ENCODE measurements around the gene LDLRAD4.

The LDLRAD4 gene

GRCh38 chr18:13584825-13585224 lies 366.3 kb downstream of the LDLRAD4 start:
- TF ChIP-seq ZFX (IDR thresholded peaks at IDR 0.05), result no peak
- TF ChIP-seq CTCF (conservative IDR thresholded peaks at IDR 0.05), result no peak
- H3K27ac ChIP-seq, result no peak overlapping the region

DNA sequence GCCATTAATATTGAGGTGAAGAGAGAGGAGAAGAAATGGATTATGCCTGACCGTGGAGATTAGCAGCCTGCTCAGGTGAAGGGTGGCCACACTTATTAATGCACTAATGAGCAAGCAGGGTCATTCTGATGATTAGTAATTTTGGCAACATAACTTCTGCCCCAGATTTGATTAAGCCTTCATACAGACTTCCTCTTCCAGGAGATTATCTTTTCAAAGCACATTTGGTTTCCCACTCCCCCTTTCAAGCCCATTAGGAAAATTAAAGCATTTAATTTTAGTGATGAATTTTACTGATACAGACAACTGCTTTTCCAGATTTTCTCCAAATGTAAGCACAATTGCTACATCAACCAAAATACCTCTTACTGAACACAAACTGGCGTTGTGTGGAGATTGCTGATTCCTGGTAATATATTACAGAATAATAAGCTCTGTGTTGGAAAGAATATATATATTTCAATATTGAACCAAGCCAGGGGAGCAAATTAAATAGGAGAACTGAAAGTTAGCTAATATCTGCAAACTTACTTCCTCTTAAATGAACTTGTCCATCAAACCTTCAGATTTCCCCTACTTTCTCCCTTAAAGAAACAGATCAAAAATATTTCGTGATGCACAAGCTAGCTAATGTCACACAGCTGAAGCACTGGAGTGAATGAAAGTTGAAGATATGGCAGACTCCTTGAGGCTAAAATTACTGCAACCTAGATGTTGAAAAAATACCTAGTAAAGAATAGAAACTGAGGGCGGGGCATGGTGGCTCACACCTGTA lies 367.0 kb downstream of the LDLRAD4 start:
- no peak overlapping the region for H3K27ac ChIP-seq
- no peak for TF ChIP-seq CTCF (conservative IDR thresholded peaks at IDR 0.05)
- no peak for TF ChIP-seq ZFX (IDR thresholded peaks at IDR 0.05)

DNA sequence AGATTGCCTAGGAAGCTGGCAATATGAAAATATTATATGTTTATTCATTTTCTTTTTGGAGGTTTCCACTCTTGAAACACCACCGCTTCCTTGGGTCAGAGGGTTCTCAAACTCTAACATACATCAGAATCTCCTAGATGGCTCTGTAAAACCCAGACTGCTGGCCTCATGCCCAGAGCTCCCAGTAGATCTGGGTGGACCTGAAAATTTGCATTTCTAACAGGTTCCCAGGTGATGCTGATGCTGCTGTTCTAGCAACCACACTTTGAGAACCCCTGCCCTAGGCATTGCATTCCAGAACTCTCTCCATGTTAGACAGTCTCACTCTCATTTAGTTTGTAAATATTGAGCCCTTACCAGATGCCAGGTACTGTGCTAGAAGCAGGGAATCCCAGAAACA lies 368.4 kb downstream of the LDLRAD4 start:
- H3K27ac ChIP-seq, result no peak overlapping the region
- TF ChIP-seq ZFX (IDR thresholded peaks at IDR 0.05) (no peak), CTCF (conservative IDR thresholded peaks at IDR 0.05) (no peak)

- no peak for TF ChIP-seq CTCF (conservative IDR thresholded peaks at IDR 0.05)
- TF ChIP-seq ZFX (IDR thresholded peaks at IDR 0.05), result no peak
- no peak overlapping the region for H3K27ac ChIP-seq
Measured at GRCh38 chr18:13587477-13587876, 368.9 kb downstream of the LDLRAD4 start.

GRCh38 chr18:13587937-13588336 lies 369.4 kb downstream of the LDLRAD4 start:
- no peak for TF ChIP-seq ZFX (IDR thresholded peaks at IDR 0.05)
- TF ChIP-seq CTCF (conservative IDR thresholded peaks at IDR 0.05), result no peak
- no peak overlapping the region for H3K27ac ChIP-seq

DNA sequence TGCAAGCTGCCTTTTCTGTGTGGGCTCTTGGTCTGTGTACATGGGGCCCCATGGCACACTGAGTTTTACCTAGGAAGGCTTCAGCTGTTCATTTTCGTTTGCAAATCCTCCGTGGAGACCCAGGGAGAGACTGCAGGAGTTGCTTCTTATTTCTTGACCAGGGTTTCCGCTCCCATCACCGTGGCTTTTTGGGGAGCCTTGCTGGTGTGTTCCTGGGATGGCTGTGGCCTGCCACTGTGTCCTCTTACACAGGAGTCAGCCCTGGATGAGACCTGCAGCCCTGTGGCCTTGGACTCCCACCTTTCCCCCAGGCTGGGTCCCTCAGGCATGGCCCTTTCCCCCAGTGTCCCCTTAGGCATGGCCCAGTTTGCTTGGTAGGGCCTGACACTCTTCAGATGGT lies 370.8 kb downstream of the LDLRAD4 start:
- no peak overlapping the region for H3K27ac ChIP-seq
- no peak for TF ChIP-seq CTCF (conservative IDR thresholded peaks at IDR 0.05)
- TF ChIP-seq ZFX (IDR thresholded peaks at IDR 0.05), result no peak

DNA sequence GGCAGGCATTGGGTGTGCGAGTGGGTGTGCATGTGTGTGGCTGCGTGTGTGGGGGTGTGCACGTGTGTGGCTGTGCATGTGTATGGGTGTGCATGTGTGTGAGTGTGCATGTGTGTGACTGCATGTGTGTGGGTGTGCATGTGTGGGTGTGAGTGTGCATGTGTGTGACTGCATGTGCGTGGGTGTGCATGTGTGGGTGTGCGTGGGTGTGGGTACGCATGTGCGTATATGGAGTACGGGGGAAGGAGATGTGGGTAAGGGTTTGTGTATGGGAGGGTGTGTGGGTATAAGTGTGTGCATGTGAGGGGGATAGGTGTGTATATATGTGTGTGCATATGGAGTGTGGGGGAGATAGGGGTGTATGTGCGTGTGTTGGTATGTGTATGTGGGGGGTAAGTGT lies 371.4 kb downstream of the LDLRAD4 start:
- no peak overlapping the region for H3K27ac ChIP-seq
- TF ChIP-seq CTCF (conservative IDR thresholded peaks at IDR 0.05) (no peak), ZFX (IDR thresholded peaks at IDR 0.05) (no peak)
